ENCODE data around the gene MPLKIP.
"Not testable (repeated sequence)": the region's sequence is repeated elsewhere in the genome, so short reads cannot be mapped to it uniquely, and the experiment has no call there.

The MPLKIP gene

DNA sequence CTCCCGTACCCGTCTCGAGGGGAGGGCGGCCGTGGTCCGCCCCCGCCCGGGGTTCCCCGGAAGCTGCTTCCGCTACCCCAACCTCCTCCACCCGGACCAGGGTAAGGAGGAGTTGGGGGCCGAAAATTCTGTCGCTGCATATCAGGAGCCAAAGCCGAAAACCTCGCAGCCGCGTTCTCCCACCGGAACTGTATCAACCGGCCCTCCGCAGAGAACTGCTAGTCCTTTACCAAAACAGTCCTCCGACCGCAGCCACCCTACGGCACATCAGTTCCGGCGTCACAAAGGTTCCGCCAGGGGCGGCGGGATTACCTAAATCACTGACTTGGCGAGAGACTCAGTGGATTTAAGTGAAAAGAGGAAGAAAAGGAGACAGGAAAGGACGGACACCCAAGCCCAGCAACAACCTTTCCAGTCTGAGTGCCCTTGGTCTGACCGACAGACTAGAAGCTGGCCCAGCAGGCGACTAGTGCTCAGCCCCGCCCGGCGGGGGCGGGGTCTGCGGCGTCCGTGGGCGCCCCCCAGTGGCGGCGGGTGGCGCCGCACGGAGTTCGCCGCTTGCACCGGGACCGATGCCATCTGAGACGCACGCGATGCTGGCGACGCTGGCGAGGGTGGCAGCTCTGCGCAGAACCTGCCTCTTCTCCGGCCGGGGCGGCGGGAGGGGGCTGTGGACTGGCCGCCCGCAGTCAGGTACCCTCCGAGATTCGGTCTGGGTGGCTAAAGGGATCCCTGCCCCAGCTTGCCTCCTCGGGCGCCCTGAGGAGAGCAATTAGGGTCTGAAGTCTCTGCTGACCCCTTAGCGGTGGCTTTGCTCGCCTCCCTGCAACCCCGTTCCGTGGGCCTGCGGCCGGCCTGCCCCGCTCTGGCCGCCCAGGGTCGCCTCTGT is at the start of gene MPLKIP, which contains the start of gene SUGCT:
Gene MPLKIP (minus strand): TSS at position 195 of the 889 bp plus-strand sequence. CDS start 55 bp downstream, at position 140.
Gene SUGCT (plus strand): TSS at position 578 of the 889 bp plus-strand sequence.
- DNase-seq (ENCODE audit: low read depth, low spot score), result peak; percentile 38

- DNase-seq (ENCODE audit: low read depth, low spot score), result no peak
Observed at GRCh38 chr7:40182452-40182851, 48.0 kb upstream of the MPLKIP start.

DNA sequence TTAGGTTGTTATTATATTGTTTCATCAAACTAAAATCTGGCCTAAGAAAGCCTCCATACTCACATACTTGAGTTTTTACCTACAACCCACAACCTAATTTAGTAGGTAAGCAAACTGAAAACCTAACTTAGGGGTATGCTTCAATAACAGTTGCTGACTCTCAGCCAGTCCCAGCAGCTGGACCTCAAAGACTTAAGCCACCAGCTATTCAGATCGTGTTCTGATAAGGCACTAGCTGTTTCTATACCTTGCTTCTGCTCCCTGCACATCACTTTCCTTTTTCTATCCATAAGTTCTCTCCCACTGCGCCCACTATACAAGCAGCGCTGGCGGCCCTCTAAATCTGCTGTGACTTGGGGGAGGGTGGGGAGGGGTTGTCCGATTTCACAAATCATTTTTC is 42.6 kb upstream of the MPLKIP start:
- no peak for DNase-seq (ENCODE audit: low read depth, low spot score)

- DNase-seq (ENCODE audit: low read depth, low spot score), result no peak
Observed at GRCh38 chr7:40175725-40176510, 41.5 kb upstream of the MPLKIP start.

GRCh38 chr7:40175256-40175655 is 40.8 kb upstream of the MPLKIP start:
- not testable (repeated sequence) for DNase-seq (ENCODE audit: low read depth, low spot score)

DNA sequence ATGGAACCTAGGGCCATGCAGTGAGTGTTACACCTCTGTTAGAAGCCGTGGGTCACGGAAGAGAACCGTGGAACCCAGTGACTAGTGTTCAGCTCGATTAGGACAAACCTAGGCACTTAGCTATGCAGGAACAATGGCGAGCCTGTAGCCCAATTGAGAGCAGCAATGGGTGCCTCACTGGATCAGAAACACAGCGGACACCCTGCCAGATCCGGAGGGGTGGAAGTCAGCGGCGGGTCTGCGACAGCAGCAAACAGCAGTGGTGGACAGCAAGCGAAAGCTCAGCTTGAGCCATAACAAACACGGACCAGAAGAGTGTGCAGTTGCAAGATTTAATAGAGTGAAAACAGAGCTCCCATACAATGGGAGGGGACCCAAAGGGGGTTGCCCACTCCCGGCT is 38.7 kb upstream of the MPLKIP start:
- not testable (repeated sequence) for DNase-seq (ENCODE audit: low read depth, low spot score)

GRCh38 chr7:40168266-40168665 is 33.8 kb upstream of the MPLKIP start:
- DNase-seq (ENCODE audit: low read depth, low spot score), result not testable (repeated sequence)

DNA sequence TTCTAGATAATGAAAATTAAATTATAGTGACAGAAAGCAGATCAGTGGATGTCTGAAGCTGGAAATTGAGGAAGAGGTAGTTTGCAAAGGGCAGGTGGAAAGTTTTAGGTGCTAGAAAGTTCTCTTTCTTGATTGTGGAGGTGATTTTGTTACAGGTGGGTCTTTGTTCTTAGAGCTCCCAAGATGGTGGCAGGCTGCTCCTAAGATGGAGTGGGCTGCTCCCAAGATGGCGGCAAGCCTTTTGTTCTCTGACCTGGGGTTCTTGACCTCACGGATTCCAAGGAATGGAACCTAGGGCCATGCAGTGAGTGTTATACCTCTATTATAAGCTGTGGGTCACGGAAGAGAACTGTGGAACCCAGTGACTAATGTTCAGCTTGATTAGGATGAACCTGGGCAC is 32.9 kb upstream of the MPLKIP start:
- no peak for DNase-seq (ENCODE audit: low read depth, low spot score)

DNA sequence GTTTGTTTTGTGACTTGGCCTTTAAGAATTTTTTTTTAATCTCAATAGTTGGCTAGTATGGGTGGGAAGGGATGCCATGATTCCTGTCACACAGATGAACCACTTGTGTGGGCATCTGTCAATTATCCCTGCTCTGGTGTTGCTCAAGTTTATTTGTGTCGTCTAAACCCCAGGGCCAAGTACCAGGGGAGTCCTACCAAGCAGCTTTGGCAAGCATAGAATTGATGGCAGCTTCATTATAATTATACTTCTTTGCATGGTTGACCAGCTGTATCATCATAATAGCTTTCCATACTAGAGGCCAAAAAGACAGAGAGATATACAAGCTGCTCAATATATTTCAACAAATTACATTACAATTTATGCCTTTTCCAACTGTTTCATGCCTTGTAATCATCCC is 30.8 kb upstream of the MPLKIP start:
- DNase-seq (ENCODE audit: low read depth, low spot score), result no peak

GRCh38 chr7:40162516-40162915 is 28.1 kb upstream of the MPLKIP start:
- no peak for DNase-seq (ENCODE audit: low read depth, low spot score)

DNA sequence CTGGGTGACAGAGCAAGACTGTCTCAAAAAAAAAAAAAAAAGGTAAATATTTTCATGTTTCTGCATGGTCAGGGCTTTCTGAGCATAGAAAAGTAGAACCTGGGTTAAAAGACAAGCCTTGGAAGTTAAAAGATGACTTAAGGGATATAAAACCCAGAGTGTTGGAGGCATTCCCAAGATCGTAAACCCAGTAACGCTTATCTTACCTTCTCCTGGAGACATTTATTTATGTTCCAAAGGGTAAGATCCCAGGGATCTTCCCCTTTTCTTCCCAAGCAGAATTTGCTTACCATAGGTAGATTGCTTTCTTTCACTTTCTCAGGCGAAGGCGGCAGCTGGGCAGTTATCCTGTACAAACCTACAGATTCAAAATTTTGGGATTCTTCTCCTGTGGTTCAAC is 22.6 kb upstream of the MPLKIP start:
- no peak for DNase-seq (ENCODE audit: low read depth, low spot score)

GRCh38 chr7:40151504-40151903 is 17.1 kb upstream of the MPLKIP start:
- DNase-seq (ENCODE audit: low read depth, low spot score), result no peak

- no peak for DNase-seq (ENCODE audit: low read depth, low spot score)
Observed at GRCh38 chr7:40148671-40149070, 14.2 kb upstream of the MPLKIP start.

GRCh38 chr7:40148247-40148580 is 13.8 kb upstream of the MPLKIP start:
- not testable (repeated sequence) for DNase-seq (ENCODE audit: low read depth, low spot score)

DNA sequence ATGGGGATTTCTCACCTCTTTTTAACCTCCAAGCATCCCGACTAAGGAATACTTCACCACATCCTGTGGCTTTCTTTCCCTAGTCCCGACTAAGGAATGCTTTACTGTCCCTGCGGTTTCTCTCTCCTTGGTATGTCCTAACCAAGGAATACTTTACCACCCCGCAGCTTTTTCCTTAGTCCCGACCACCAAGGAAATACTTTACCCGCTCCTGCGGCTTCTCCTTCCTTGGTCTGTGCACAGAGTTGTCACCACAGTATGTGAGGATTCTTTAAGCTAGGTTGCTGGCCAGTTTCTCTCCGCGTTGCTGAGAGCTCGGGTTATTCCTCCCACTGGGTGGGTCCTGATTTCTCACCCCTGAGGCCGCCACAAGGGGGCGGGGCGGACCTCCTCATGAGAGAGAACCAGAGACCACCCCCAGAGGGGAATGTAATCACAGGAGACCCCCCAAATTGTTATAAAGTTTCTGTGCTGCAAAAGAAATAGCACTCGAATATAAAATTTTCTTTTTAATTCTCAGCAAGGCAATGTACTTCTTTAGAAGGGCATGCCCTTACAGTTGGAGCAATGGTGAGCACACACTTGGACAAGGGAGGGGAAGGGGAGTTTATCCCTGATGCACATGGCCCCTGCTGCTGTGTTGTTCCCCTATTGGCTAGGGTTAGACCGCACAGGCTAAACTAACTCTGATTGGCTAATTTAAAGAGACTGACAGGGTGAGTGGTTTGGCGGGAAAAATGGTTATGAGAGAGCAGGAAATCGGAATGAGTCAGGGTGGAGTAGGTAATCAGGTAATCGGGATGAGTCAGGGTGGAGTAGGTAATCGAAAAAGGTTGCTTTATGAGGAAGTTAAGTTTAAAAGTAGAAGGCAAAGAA is 13.2 kb upstream of the MPLKIP start:
- no peak for DNase-seq (ENCODE audit: low read depth, low spot score)

- not testable (repeated sequence) for DNase-seq (ENCODE audit: low read depth, low spot score)
Observed at GRCh38 chr7:40145596-40146130, 11.2 kb upstream of the MPLKIP start.

DNA sequence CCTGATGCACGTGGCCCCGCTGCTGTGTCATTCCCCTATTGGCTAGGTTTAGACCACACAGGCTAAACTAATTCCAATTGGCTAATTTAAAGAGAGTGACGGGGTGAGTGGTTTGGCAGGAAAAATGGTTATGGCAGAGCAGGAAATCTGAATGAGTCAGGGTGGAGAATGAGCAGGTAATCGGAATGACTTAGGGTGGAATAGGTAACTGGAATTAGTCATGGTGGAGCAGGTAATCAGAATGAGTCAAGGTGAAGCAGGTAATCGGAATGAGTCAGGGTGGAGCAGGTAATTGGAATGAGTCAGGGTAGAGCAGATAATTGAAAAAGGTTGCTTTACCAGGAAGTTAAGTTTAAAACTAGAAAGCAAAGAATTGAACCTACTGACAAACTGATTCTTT is 7.5 kb upstream of the MPLKIP start:
- DNase-seq (ENCODE audit: low read depth, low spot score), result not testable (repeated sequence)

- DNase-seq (ENCODE audit: low read depth, low spot score), result not testable (repeated sequence)
Observed at GRCh38 chr7:40139891-40140290, 5.5 kb upstream of the MPLKIP start.

- no peak for DNase-seq (ENCODE audit: low read depth, low spot score)
Observed at GRCh38 chr7:40138973-40139372, 4.6 kb upstream of the MPLKIP start.

DNA sequence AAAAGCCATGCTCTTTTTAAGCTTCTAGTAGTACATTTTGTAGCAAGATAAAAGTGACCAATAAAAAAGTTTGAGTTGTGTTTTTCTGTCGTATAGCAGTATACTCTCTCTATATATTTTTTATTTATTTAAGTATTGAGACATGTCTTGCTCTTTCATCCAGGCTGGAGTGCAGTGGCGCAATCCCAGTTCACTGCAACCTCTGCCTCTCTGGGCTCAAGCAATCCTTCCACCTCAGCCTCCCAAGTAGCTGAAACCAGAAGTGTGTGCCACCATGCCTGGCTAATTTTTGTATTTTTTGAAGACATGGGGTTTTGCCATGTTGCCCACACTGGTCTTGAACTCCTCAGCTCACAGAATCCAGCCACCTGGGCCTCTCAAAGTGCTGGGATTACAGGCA is 3.1 kb upstream of the MPLKIP start:
- DNase-seq (ENCODE audit: low read depth, low spot score), result no peak

DNA sequence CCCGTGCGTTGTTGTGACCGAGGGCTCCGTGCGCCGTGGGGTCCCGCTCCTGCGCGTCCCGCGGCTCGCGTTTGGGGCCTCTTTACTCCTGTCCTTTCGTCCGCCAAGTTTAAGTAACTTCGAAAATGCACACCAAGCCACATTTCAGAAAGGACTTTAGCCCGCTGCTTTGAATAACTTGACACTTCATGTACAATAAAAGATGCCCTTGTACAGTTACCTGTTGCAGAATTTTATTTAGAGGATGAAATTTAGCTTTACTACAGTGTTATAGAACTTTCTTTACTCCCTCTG is 842 bp upstream of the MPLKIP start:
- DNase-seq (ENCODE audit: low read depth, low spot score), result no peak
